Kasumi-1 (cell line): ENCODE measurements around the gene RSPH1.

Experiments
- DNase-seq, 2 experiments: peaks; one replicate each; lab custom pipeline; 2025; lab: John Stamatoyannopoulos, UW

The RSPH1 gene

GRCh38 chr21:42465008-42465802 is 30.8 kb downstream of the RSPH1 start:
- DNase-seq: peak; percentile 88 to 89

- peak in 1 of 2 experiments; percentile 11 for DNase-seq
Measured at GRCh38 chr21:42463861-42464515, 32.0 kb downstream of the RSPH1 start.

GRCh38 chr21:42461881-42462877 is 33.8 kb downstream of the RSPH1 start:
- peak; percentile 12 to 39 for DNase-seq

- no peak for DNase-seq
Measured at GRCh38 chr21:42461185-42461520, 34.9 kb downstream of the RSPH1 start.

- no peak for DNase-seq
Measured at GRCh38 chr21:42460391-42461184, 35.4 kb downstream of the RSPH1 start.

- DNase-seq: no peak
Measured at GRCh38 chr21:42459546-42460215, 36.3 kb downstream of the RSPH1 start.

- no peak for DNase-seq
Measured at GRCh38 chr21:42459082-42459460, 37.0 kb downstream of the RSPH1 start.

- DNase-seq: peak; percentile 49 to 59
Measured at GRCh38 chr21:42456457-42456856, 39.6 kb downstream of the RSPH1 start.

GRCh38 chr21:42455754-42456440 is 40.1 kb downstream of the RSPH1 start:
- no peak for DNase-seq

GRCh38 chr21:42455196-42455595 is 40.8 kb downstream of the RSPH1 start:
- DNase-seq: no peak

- DNase-seq: no peak
Measured at GRCh38 chr21:42454786-42455185, 41.2 kb downstream of the RSPH1 start.

GRCh38 chr21:42453986-42454570 is 41.9 kb downstream of the RSPH1 start:
- no peak for DNase-seq

- DNase-seq: peak; percentile 79 to 92
Measured at GRCh38 chr21:42453224-42453985, 42.6 kb downstream of the RSPH1 start.

- DNase-seq: no peak
Measured at GRCh38 chr21:42452401-42453223, 43.4 kb downstream of the RSPH1 start.

- DNase-seq: no peak
Measured at GRCh38 chr21:42451941-42452340, 44.1 kb downstream of the RSPH1 start.

- no peak for DNase-seq
Measured at GRCh38 chr21:42448686-42449085, 47.3 kb downstream of the RSPH1 start.

- DNase-seq: no peak
Measured at GRCh38 chr21:42447732-42448131, 48.3 kb downstream of the RSPH1 start.

- DNase-seq: no peak
Measured at GRCh38 chr21:42447182-42447581, 48.8 kb downstream of the RSPH1 start.
